PC-9 (cell line): ENCODE results near the gene PCNT. TPM values are rescaled to one million over a fixed set of nuclear protein-coding genes. Genes with fewer than 3 reads are reported as not detected.

Source experiments
- BruUV-seq: library from RNA; stranded (reverse); fragments of 400-500 nt; replicated peaks from 2 replicates; lab custom pipeline; 2021; lab: Mats Ljungman, UMichigan
- CTCF ChIA-PET: fragments of 300-600 bp; sonication (Branson Sonifier 250); formaldehyde crosslinking; loops from one replicate; lab custom pipeline; 2022; ENCODE audit warnings: antibody characterized with exemption; lab: Charles Lee
- POLR2A ChIA-PET: fragments of 300-600 bp; sonication (Branson Sonifier 250); formaldehyde crosslinking; loops from one replicate; lab custom pipeline; 2022; ENCODE audit warnings: antibody characterized with exemption; ENCODE audit not compliant: unreplicated experiment; lab: Charles Lee
- DNase-seq, 2 experiments: peaks; one replicate each; pipeline versions ENCODE4 v3.0.0 to v3.0.0-alpha.2; 2015 to 2022; ENCODE audit warnings: mixed read lengths in 1 of 2
- H2AFZ ChIP-seq: fragments of 200-600 bp; sonication (generic); 2 replicates; pipeline ENCODE4 v1.8.1; 2017; ENCODE audit warnings: antibody characterized with exemption
- H3F3A ChIP-seq: fragments of 200-600 bp; sonication (generic); 2 replicates; pipeline ENCODE4 v1.8.1; 2017; ENCODE audit warnings: antibody characterized with exemption, mild to moderate bottlenecking, low read depth; ENCODE audit not compliant: insufficient read depth
- H3K27ac ChIP-seq: fragments of 200-600 bp; sonication (generic); 2 replicates; pipeline ENCODE4 v1.6.1; 2016; ENCODE audit warnings: mixed run types
- H3K27me3 ChIP-seq: fragments of 200-600 bp; sonication (generic); 2 replicates; pipeline ENCODE4 v1.6.1; 2016; ENCODE audit warnings: low read depth, mixed run types; ENCODE audit not compliant: insufficient read depth
- H3K36me3 ChIP-seq: fragments of 200-600 bp; sonication (generic); 2 replicates; pipeline ENCODE4 v1.6.1; 2016; ENCODE audit warnings: low read depth, mixed run types
- H3K4me1 ChIP-seq: fragments of 200-600 bp; sonication (generic); replicated peaks from 2 replicates; pipeline ENCODE4 v1.6.1; 2016; ENCODE audit warnings: mixed run types; ENCODE audit not compliant: insufficient read depth
- H3K4me2 ChIP-seq: fragments of 200-600 bp; sonication (generic); 2 replicates; pipeline ENCODE4 v1.6.1; 2017; ENCODE audit warnings: mixed run types
- H3K4me3 ChIP-seq: fragments of 200-600 bp; sonication (generic); 2 replicates; pipeline ENCODE4 v1.6.1; 2016; ENCODE audit warnings: mixed run types
- H3K79me2 ChIP-seq: fragments of 200-600 bp; sonication (generic); 2 replicates; pipeline ENCODE4 v1.6.1; 2017; ENCODE audit warnings: low read depth, mixed run types
- H3K9me2 ChIP-seq: fragments of 200-600 bp; sonication (generic); 2 replicates; pipeline ENCODE4 v1.8.1; 2017; ENCODE audit warnings: mild to moderate bottlenecking; ENCODE audit not compliant: insufficient read depth
- H3K9me3 ChIP-seq: fragments of 200-600 bp; sonication (generic); 2 replicates; pipeline ENCODE4 v1.8.1; 2016; ENCODE audit warnings: low read depth; ENCODE audit not compliant: insufficient read depth
- H4K20me1 ChIP-seq: fragments of 200-600 bp; sonication (generic); 2 replicates; pipeline ENCODE4 v1.8.1; 2017; ENCODE audit not compliant: insufficient read depth
- EZH2 ChIP-seq: fragments of 200-600 bp; sonication (generic); IDR thresholded peaks from 2 replicates; pipeline ENCODE4 v1.8.0; 2017; ENCODE audit warnings: antibody characterized with exemption, low read depth
- intact Hi-C: fragments of 100-400 bp; cut with micrococcal nuclease; formaldehyde crosslinking; loops from one replicate; pipeline ENCODE4 v1.10.0; 2022; ENCODE audit not compliant: unreplicated experiment
- total RNA-seq: library from RNA; stranded (reverse); gene quantifications from 2 replicates; pipeline ENCODE4 v1.2.3, GENCODE V29; 2021
- TF ChIP-seq, protein P1 (sequence below): fragments of 200-600 bp; sonication (generic); conservative IDR thresholded peaks from 2 replicates; pipeline ENCODE4 v1.6.1; 2017; ENCODE audit warnings: mixed run types, antibody characterized with exemption, mild to moderate bottlenecking, moderate library complexity

PCNT gene
- total RNA-seq, 1 experiment from 2014 or later = 33.4 TPM

GRCh38 chr21:46439906-46440305, 116.0 kb downstream of the PCNT start:
- Histone ChIP-seq H3K9me2 (no peaks in the 10 kb centered on the region), H3K4me1 (no peaks in the 10 kb centered on the region), H3K27me3 (no peaks in the 10 kb centered on the region), H3K36me3 (no peaks in the 10 kb centered on the region), H3K79me2 (no peaks in the 10 kb centered on the region), H3F3A (no peaks in the 10 kb centered on the region), H3K4me2 (no peak overlapping the region), H3K4me3 (no peak overlapping the region), H3K9me3 (no peaks in the 10 kb centered on the region), H3K27ac (no peak overlapping the region), H2AFZ (no peak overlapping the region), H4K20me1 (no peaks in the 10 kb centered on the region)
- BruUV-seq = no TSS peak
- ChIA-PET CTCF (no interaction called here), POLR2A (no interaction called here)
- intact Hi-C loops = no loop called here
- TF ChIP-seq, protein P1, sequence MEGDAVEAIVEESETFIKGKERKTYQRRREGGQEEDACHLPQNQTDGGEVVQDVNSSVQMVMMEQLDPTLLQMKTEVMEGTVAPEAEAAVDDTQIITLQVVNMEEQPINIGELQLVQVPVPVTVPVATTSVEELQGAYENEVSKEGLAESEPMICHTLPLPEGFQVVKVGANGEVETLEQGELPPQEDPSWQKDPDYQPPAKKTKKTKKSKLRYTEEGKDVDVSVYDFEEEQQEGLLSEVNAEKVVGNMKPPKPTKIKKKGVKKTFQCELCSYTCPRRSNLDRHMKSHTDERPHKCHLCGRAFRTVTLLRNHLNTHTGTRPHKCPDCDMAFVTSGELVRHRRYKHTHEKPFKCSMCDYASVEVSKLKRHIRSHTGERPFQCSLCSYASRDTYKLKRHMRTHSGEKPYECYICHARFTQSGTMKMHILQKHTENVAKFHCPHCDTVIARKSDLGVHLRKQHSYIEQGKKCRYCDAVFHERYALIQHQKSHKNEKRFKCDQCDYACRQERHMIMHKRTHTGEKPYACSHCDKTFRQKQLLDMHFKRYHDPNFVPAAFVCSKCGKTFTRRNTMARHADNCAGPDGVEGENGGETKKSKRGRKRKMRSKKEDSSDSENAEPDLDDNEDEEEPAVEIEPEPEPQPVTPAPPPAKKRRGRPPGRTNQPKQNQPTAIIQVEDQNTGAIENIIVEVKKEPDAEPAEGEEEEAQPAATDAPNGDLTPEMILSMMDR = no peak
- TF ChIP-seq EZH2 = no peak
- no peak for DNase-seq

DNA sequence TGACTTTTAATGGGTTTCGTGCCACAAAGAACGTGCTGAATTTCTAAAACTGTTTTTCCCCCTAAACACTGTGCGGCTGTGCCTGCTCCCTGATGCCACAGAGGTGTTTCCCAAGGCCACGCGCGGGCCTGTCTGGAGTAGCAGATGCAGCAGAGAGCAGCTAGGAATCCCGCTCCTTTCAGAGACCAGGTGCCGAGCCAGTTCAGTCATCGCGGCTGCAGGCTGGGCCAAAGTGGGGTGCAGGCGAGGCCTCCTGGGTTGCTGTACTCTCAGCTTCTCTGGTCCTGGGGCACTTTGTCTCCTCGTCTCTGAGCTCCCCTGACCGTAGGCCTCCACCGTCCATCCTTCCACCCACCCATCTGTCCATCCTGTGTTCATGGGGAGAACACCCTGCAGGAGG, 117.4 kb downstream of the PCNT start:
- no TSS peak for BruUV-seq
- Histone ChIP-seq H4K20me1 (no peaks in the 10 kb centered on the region), H3K4me2 (no peak overlapping the region), H3K4me1 (no peaks in the 10 kb centered on the region), H3K9me3 (no peaks in the 10 kb centered on the region), H3K4me3 (no peak overlapping the region), H3K9me2 (no peaks in the 10 kb centered on the region), H3K27ac (no peak overlapping the region), H2AFZ (no peak overlapping the region), H3F3A (no peaks in the 10 kb centered on the region), H3K79me2 (no peaks in the 10 kb centered on the region), H3K36me3 (no peaks in the 10 kb centered on the region), H3K27me3 (no peaks in the 10 kb centered on the region)
- TF ChIP-seq EZH2 = no peak
- TF ChIP-seq, protein P1 = no peak
- ChIA-PET CTCF (no interaction called here), POLR2A (no interaction called here)
- intact Hi-C loops = no loop called here
- no peak for DNase-seq

- H3K36me3 ChIP-seq = no peaks in the 10 kb centered on the region
- POLR2A ChIA-PET = interaction anchor here (0.6 kb wide), 1 partner anchor 200 kb away, joined by 5 read pairs; no protein-coding TSS in a partner anchor
- no TSS peak for BruUV-seq
Observed at GRCh38 chr21:46441961-46442498, 118.1 kb downstream of the PCNT start.

More at GRCh38 chr21:46441961-46442498, 118.1 kb downstream of the PCNT start:
- H3K4me3 ChIP-seq = no peak overlapping the region
- H3F3A ChIP-seq = no peaks in the 10 kb centered on the region
- H3K4me2 ChIP-seq = no peak overlapping the region
- CTCF ChIA-PET = no interaction called here
- H3K9me3 ChIP-seq = no peaks in the 10 kb centered on the region
- no peaks in the 10 kb centered on the region for H3K4me1 ChIP-seq
- H3K79me2 ChIP-seq = no peaks in the 10 kb centered on the region
- no peaks in the 10 kb centered on the region for H3K27me3 ChIP-seq
- DNase-seq = no peak
- H3K27ac ChIP-seq = no peak overlapping the region
- no peaks in the 10 kb centered on the region for H3K9me2 ChIP-seq
- H2AFZ ChIP-seq = no peak overlapping the region
- H4K20me1 ChIP-seq = no peaks in the 10 kb centered on the region
- intact Hi-C loops = no loop called here
- no peak for TF ChIP-seq EZH2
- TF ChIP-seq, protein P1 = no peak
